IMR-90 (cell line): ENCODE results near the gene SNTG2. TPM values are rescaled to one million over a fixed set of nuclear protein-coding genes. Genes with fewer than 3 reads are reported as not detected.

Source experiments
- ATAC-seq: fragments of 200-7000 bp; cut with Tn5 transposase; 2 replicates; pipeline ENCODE4 v1.9.1; 2020; ENCODE audit warnings: low read depth, mild to moderate bottlenecking, moderate library complexity
- BruUV-seq: library from RNA; stranded (reverse); fragments of 400-500 nt; replicated peaks from 2 replicates; lab custom pipeline; 2021; lab: Mats Ljungman, UMichigan
- CTCF ChIA-PET: fragments of 300-600 bp; formaldehyde crosslinking; extraction: SDS; loops from one replicate; lab custom pipeline; 2021; ENCODE audit warnings: antibody characterized with exemption; lab: Yijun Ruan, JAX
- POLR2A ChIA-PET: fragments of 300-600 bp; sonication (Branson Sonifier 250); formaldehyde crosslinking; loops from one replicate; lab custom pipeline; 2022; ENCODE audit warnings: antibody characterized with exemption; ENCODE audit not compliant: unreplicated experiment; lab: Charles Lee
- DNase-seq: peaks from one replicate; pipeline ENCODE4 v3.0.0; 2013
- H2AFZ ChIP-seq: replicated peaks from 2 replicates; pipeline ENCODE3; 2013; ENCODE audit warnings: low read length, mild to moderate bottlenecking; ENCODE audit not compliant: poor library complexity
- H2AK5ac ChIP-seq: 2 replicates; pipeline ENCODE4 v1.6.1; 2013; ENCODE audit warnings: low read depth, low read length, inconsistent platforms
- H2AK9ac ChIP-seq: replicated peaks from 2 replicates; pipeline ENCODE3; 2013; ENCODE audit warnings: mild to moderate bottlenecking, low read depth, low read length, moderate library complexity; ENCODE audit not compliant: poor library complexity
- H2BK120ac ChIP-seq: 2 replicates; pipeline ENCODE4 v1.6.1; 2013; ENCODE audit warnings: low read depth, low read length, inconsistent platforms
- H2BK15ac ChIP-seq: 3 replicates; pipeline ENCODE4 v1.6.1; 2013; ENCODE audit warnings: low read depth, low read length, inconsistent platforms
- H2BK20ac ChIP-seq: 2 replicates; pipeline ENCODE4 v1.6.1; 2013; ENCODE audit warnings: low read depth, mild to moderate bottlenecking, inconsistent platforms, low read length, moderate library complexity
- H2BK5ac ChIP-seq: 2 replicates; pipeline ENCODE4 v1.6.1; 2013; ENCODE audit warnings: mild to moderate bottlenecking, low read depth, low read length, inconsistent platforms; ENCODE audit not compliant: poor library complexity, severe bottlenecking
- H3K14ac ChIP-seq: replicated peaks from 2 replicates; pipeline ENCODE4 v1.6.1; 2013; ENCODE audit warnings: low read depth, low read length, inconsistent platforms
- H3K18ac ChIP-seq: 2 replicates; pipeline ENCODE4 v1.6.1; 2013; ENCODE audit warnings: low read depth, low read length, control low read depth
- H3K23ac ChIP-seq: 2 replicates; pipeline ENCODE4 v1.6.1; 2013; ENCODE audit warnings: low read depth, low read length, inconsistent platforms
- H3K27ac ChIP-seq: 2 replicates; pipeline ENCODE4 v1.5.1; 2013; ENCODE audit warnings: mild to moderate bottlenecking, control low read depth, low read length; ENCODE audit not compliant: insufficient read depth
- H3K27me3 ChIP-seq: 2 replicates; pipeline ENCODE4 v1.6.1; 2013; ENCODE audit warnings: low read length; ENCODE audit not compliant: control insufficient read depth, insufficient read depth
- H3K36me3 ChIP-seq: 2 replicates; pipeline ENCODE4 v1.6.1; 2013; ENCODE audit warnings: low read length, mixed read lengths; ENCODE audit not compliant: control insufficient read depth, insufficient read depth
- H3K4ac ChIP-seq: 2 replicates; pipeline ENCODE4 v1.6.1; 2013; ENCODE audit warnings: low read depth, low read length, inconsistent platforms
- H3K4me1 ChIP-seq: 2 replicates; pipeline ENCODE4 v1.6.1; 2013; ENCODE audit warnings: low read length, mixed read lengths; ENCODE audit not compliant: control insufficient read depth, insufficient read depth
- H3K4me2 ChIP-seq: 2 replicates; pipeline ENCODE4 v1.6.1; 2013; ENCODE audit warnings: low read depth, mild to moderate bottlenecking, control low read depth, low read length, moderate library complexity
- H3K4me3 ChIP-seq: 2 replicates; pipeline ENCODE4 v1.5.1; 2013; ENCODE audit warnings: low read depth, mild to moderate bottlenecking, control low read depth, low read length, moderate library complexity; ENCODE audit not compliant: insufficient read depth
- H3K56ac ChIP-seq: 2 replicates; pipeline ENCODE4 v1.6.1; 2013; ENCODE audit warnings: low read length, inconsistent platforms; ENCODE audit not compliant: insufficient read depth; ENCODE audit errors: extremely low read depth
- H3K79me1 ChIP-seq, 2 experiments: 2 replicates each; pipeline ENCODE4 v1.6.1; 2013; ENCODE audit warnings: low read length in 2 of 2, inconsistent platforms in 1 of 2, low read depth in 1 of 2
- H3K9ac ChIP-seq: 2 replicates; pipeline ENCODE4 v1.6.1; 2013; ENCODE audit warnings: low read depth, low read length, control low read depth
- H3K9me1 ChIP-seq: 2 replicates; pipeline ENCODE4 v1.6.1; 2013; ENCODE audit warnings: low read length, inconsistent platforms; ENCODE audit not compliant: insufficient read depth
- H3K9me3 ChIP-seq: 2 replicates; pipeline ENCODE4 v1.6.1; 2013; ENCODE audit warnings: low read length; ENCODE audit not compliant: control insufficient read depth, insufficient read depth
- H4K20me1 ChIP-seq: 2 replicates; pipeline ENCODE4 v1.6.1; 2013; ENCODE audit warnings: low read length, inconsistent platforms; ENCODE audit not compliant: insufficient read depth
- H4K5ac ChIP-seq: 2 replicates; pipeline ENCODE4 v1.6.1; 2013; ENCODE audit warnings: mild to moderate bottlenecking, low read depth, low read length, control low read depth
- H4K8ac ChIP-seq, 2 experiments: 2 replicates each; pipeline ENCODE4 v1.6.1; 2013; ENCODE audit warnings: low read depth in 2 of 2, low read length in 2 of 2, control low read depth in 1 of 2, inconsistent platforms in 1 of 2
- H4K91ac ChIP-seq: 2 replicates; pipeline ENCODE4 v1.6.1; 2013; ENCODE audit warnings: low read depth, low read length, inconsistent platforms; ENCODE audit not compliant: insufficient read depth
- NFE2L2 ChIP-seq: fragments of 150-350 bp; IDR thresholded peaks from 2 replicates; pipeline ENCODE4 v1.6.1; 2016; ENCODE audit warnings: low read depth, mild to moderate bottlenecking, low read length
- WGBS, 2 experiments: methylation state at CpG; one replicate each; pipeline versions ENCODE4 v1.1.5 to v1.1.7; 2013; ENCODE audit warnings: missing lambda C conversion rate in 2 of 2; ENCODE audit not compliant: insufficient read length in 1 of 2; ENCODE audit errors: extremely low coverage in 2 of 2; 5-methylcytosine and 5-hydroxymethylcytosine counted together
- dilution Hi-C: fragments of 300-500 bp; cut with HindIII; formaldehyde crosslinking; loops from one replicate; pipeline ENCODE4 v1.14.3; 2018; ENCODE audit warnings: low sequenced_read_pairs; ENCODE audit not compliant: unreplicated experiment
- in situ Hi-C: fragments of 300-500 bp; cut with MboI; formaldehyde crosslinking; loops from 3 replicates; pipeline ENCODE4 v1.14.3; 2019; ENCODE audit warnings: low sequenced_read_pairs, inconsistent platforms, mixed read lengths
- intact Hi-C: fragments of 100-400 bp; cut with micrococcal nuclease; formaldehyde crosslinking; loops from 2 replicates; pipeline ENCODE4 v1.10.0; 2022
- polyA plus RNA-seq, 3 experiments: library from polyadenylated mRNA; depleted of rRNA; stranded (reverse); fragments of >200 nt; gene quantifications; 2 replicates each; pipeline ENCODE4 v1.2.3, GENCODE V29; 2012; ENCODE audit warnings: low replicate concordance in 1 of 3
- total RNA-seq: library from RNA; depleted of rRNA; stranded (reverse); fragments of >200 nt; gene quantifications from 2 replicates; pipeline ENCODE4 v1.2.3, GENCODE V29; 2012

SNTG2 gene
- total and polyA plus RNA-seq, 2 of the 4 experiments (the other 2 are of a cell fraction) = under 0.01 to 0.17 TPM

DNA sequence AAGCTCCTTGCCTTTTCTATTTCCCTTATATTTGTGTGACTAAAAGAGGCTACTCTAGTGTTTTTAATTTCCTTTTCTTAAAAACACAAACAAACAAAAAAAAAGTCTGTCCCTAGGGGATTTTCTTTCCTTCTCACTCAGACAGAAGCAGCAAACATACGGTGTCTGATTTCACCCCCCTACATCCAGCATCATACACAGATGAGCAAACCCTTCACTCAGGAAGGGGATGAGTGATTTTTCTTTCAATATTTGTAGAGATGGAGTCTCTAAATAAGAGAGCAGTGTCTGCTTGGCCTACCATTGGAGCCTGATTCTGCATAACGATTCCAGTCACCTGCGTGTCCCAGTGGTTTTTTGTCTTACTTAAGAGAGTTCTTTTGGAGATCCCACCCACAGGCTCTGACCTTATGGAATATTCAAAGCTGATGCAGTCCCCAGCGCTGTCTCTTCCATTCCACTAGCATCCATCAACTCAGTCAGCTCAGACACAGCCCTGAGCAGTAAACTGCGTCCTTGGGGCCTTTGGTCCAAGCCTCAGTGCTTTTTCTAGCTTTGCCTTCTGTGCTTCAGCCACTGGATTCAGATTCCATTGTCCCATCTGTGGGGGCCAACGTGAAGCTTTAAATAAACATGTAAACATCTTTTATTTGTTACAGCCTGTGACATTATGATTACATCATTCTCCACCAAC, 410.1 kb downstream of the SNTG2 start:
- Histone ChIP-seq H4K20me1 (no peaks in the 10 kb centered on the region), H2BK20ac (no peak overlapping the region), H3K4ac (no peak overlapping the region), H3K4me2 (no peak overlapping the region), H2BK5ac (no peak overlapping the region), H3K18ac (no peak overlapping the region), H2AK9ac (no peak overlapping the region), H3K79me1 (no peaks in the 10 kb centered on the region), H4K5ac (no peak overlapping the region), H2BK120ac (no peak overlapping the region), H3K9me1 (no peaks in the 10 kb centered on the region), H3K9me3 (peaks cover 9% of the 10 kb centered on the region; the same call in 1 of the 2 replicates), H3K27me3 (no peaks in the 10 kb centered on the region), H3K56ac (no peak overlapping the region), H4K8ac (no peak overlapping the region), H3K4me3 (no peak overlapping the region), H3K14ac (no peak overlapping the region), H3K36me3 (no peaks in the 10 kb centered on the region), H2BK15ac (no peak overlapping the region), H2AFZ (no peak overlapping the region), H3K4me1 (no peaks in the 10 kb centered on the region), H2AK5ac (no peak overlapping the region), H4K91ac (no peak overlapping the region), H3K23ac (no peak overlapping the region), H3K27ac (no peak overlapping the region), H3K9ac (no peak overlapping the region)
- in situ Hi-C loops (no loop called here), intact Hi-C loops (no loop called here), dilution Hi-C loops (no loop called here)
- CTCF ChIA-PET = interaction anchor here (0.6 kb wide), 1 partner anchor 221 kb away, joined by 3 read pairs; no protein-coding TSS in a partner anchor
- 48% methylated on average over 2 of the region's 6 CpGs; no CpG with 5 or more reads in 1 of the 2 experiments for WGBS, 2 experiments
- no peak for ATAC-seq
- POLR2A ChIA-PET = no interaction called here
- no peak for TF ChIP-seq NFE2L2
- no peak for DNase-seq
- BruUV-seq = no TSS peak
